ENCODE measurements around the gene PIK3R6. TPM values are rescaled to one million over a fixed set of nuclear protein-coding genes. Genes with fewer than 3 reads are reported as not detected.

The PIK3R6 gene
- total and polyA plus RNA-seq, 12 donors, result 0.17 to 1.7 (median 0.83) TPM

GRCh38 chr17:8830141-8830540 lies 37.3 kb downstream of the PIK3R6 start:
- no peak for DNase-seq
- H3K27ac ChIP-seq, result no peak overlapping the region
- H3K4me3 ChIP-seq, result no peak overlapping the region
- TF ChIP-seq CTCF (IDR thresholded peaks at IDR 0.05) (no peak), POLR2A (IDR thresholded peaks at IDR 0.05) (no peak)
- intact Hi-C loops (cut with DNase I), result loop anchor here in 1 of 2 donors (5.0 kb wide), 1 partner anchor 52 kb away; no protein-coding TSS in a partner anchor
- WGBS, 4 donors, result 76 to 82% (median 81%) methylated on average over 10 of the region's 10 CpGs
- H3K9me3 ChIP-seq (replicated peaks in 1 of 3), result no peaks in the 10 kb centered on the region
- H3K27me3 ChIP-seq, result peaks cover 7% of the 10 kb centered on the region
- H3K4me1 ChIP-seq (replicated peaks in 1 of 2), result no peaks in the 10 kb centered on the region
- H3K36me3 ChIP-seq (replicated peaks in 1 of 2), result no peaks in the 10 kb centered on the region

DNA sequence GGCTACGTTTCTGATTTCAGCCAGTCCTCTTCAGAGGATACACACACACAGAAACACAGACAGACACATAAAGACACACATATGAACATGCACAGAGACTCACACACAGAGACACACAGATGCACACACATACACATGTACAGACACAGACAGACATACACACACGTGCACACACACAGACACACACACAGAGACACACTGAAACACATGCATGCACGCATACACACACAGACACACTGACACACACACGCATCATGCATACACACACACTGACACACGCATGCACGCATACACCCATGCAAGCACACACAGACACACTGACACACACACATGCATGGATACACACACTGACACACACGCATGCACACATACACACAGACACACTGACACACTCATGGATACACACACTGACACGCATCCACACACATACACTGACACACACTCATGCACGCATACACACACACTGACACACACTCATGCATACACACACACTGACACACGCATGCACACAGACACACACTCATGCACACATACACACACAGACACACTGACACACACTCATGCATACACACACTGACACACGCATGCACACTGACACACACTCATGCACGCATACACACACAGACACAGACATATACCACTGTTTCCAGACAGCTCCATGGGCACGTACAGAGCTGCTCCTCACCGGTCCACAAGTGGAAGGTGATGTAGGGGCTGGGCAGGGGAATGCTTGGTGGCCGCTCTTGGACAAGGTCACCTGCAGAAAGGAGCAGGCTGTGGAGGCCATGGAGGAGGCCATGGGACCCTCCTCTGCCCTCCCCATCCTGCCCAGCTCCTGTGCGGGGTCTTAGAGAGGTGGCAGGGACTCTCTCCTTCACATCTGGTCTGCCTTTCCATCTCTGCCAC lies 38.2 kb downstream of the PIK3R6 start:
- H3K4me3 ChIP-seq, result no peak overlapping the region
- TF ChIP-seq CTCF (IDR thresholded peaks at IDR 0.05), result no peak
- no peak for TF ChIP-seq POLR2A (IDR thresholded peaks at IDR 0.05)
- no peak overlapping the region for H3K27ac ChIP-seq
- H3K9me3 ChIP-seq (replicated peaks in 1 of 3), result no peaks in the 10 kb centered on the region
- 79 to 91% (median 87%) methylated on average over 13 to 16 of the region's 16 CpGs for WGBS, 4 donors
- no peak for DNase-seq
- intact Hi-C loops (cut with DNase I), result no loop called here
- H3K4me1 ChIP-seq (replicated peaks in 1 of 2), result no peaks in the 10 kb centered on the region
- H3K36me3 ChIP-seq (replicated peaks in 1 of 2), result no peaks in the 10 kb centered on the region
- peaks cover 7% of the 10 kb centered on the region for H3K27me3 ChIP-seq

DNA sequence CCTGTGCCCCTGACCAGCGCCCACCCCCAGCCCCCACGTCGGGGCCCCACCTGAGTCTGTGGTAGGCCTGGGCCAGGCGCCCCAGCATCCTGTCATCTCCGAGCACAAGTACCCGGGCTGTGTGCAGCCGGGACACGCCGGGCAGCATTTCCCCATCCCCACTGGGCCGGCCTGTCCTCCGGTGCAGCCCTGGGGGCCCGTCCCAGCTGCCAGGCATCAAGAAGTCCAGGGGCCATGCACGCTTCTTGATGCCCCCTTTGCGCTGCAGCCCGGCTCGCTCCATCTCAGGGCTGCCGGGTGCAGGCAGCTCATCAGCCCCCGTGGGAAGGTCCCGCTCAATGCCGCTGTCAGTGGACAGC lies 39.0 kb downstream of the PIK3R6 start:
- no peak overlapping the region for H3K27ac ChIP-seq
- intact Hi-C loops (cut with DNase I), result no loop called here
- WGBS, 4 donors, result 87 to 100% (median 89%) methylated on average over 4 to 20 of the region's 20 CpGs
- no peaks in the 10 kb centered on the region for H3K4me1 ChIP-seq (replicated peaks in 1 of 2)
- TF ChIP-seq POLR2A (IDR thresholded peaks at IDR 0.05) (no peak), CTCF (IDR thresholded peaks at IDR 0.05) (no peak)
- DNase-seq, result no peak
- H3K36me3 ChIP-seq (replicated peaks in 1 of 2), result no peaks in the 10 kb centered on the region
- H3K9me3 ChIP-seq (replicated peaks in 1 of 3), result no peaks in the 10 kb centered on the region
- H3K4me3 ChIP-seq, result no peak overlapping the region
- H3K27me3 ChIP-seq, result peaks cover 7% of the 10 kb centered on the region

GRCh38 chr17:8826808-8827435 lies 40.6 kb downstream of the PIK3R6 start:
- H3K27me3 ChIP-seq, result no peaks in the 10 kb centered on the region
- no peaks in the 10 kb centered on the region for H3K4me1 ChIP-seq (replicated peaks in 1 of 2)
- 78 to 85% (median 82%) methylated on average over 15 to 19 of the region's 19 CpGs for WGBS, 4 donors
- no peak for TF ChIP-seq POLR2A (IDR thresholded peaks at IDR 0.05)
- no peak for TF ChIP-seq CTCF (IDR thresholded peaks at IDR 0.05)
- no peak overlapping the region for H3K4me3 ChIP-seq
- no peak overlapping the region for H3K27ac ChIP-seq
- no peaks in the 10 kb centered on the region for H3K36me3 ChIP-seq (replicated peaks in 1 of 2)
- H3K9me3 ChIP-seq (replicated peaks in 1 of 3), result no peaks in the 10 kb centered on the region
- intact Hi-C loops (cut with DNase I), result no loop called here
- DNase-seq, result peak in 1 of 7 donors; percentile 24
